A549 (cell line): ENCODE data around the gene YAE1. TPM values are rescaled to one million over a fixed set of nuclear protein-coding genes. Genes with fewer than 3 reads are reported as not detected.

Experiments
- ATAC-seq, 2 experiments: fragments of 200-7000 bp in 1 of 2; fragments of >200 bp in 1 of 2; cut with Nextera tagmentation in 1 of 2; cut with Tn5 transposase in 1 of 2; 3 replicates each; pipeline versions ENCODE4 v1.8.0 to v1.9.1; 2018 to 2020; ENCODE audit warnings: mild to moderate bottlenecking in 1 of 2, moderate library complexity in 1 of 2
- CTCF ChIA-PET: fragments of 300-600 bp; sonication (Branson Sonifier 250); formaldehyde crosslinking; extraction: SDS; loops from one replicate; lab custom pipeline; 2021; ENCODE audit warnings: antibody characterized with exemption, inconsistent platforms; lab: Yijun Ruan, JAX
- POLR2A ChIA-PET: fragments of 350-600 bp; formaldehyde crosslinking; extraction: SDS; loops from one replicate; lab custom pipeline; 2021; ENCODE audit warnings: antibody characterized with exemption, inconsistent platforms; lab: Yijun Ruan, JAX
- DNase-seq, 2 experiments: peaks; one replicate each; pipeline versions ENCODE4 v3.0.0 to v3.0.0-alpha.2; 2011 to 2016; ENCODE audit warnings: low read depth in 1 of 2, low spot score in 1 of 2
- FAIRE-seq: peaks from 2 replicates; lab custom pipeline; 2011; peaks lifted over from hg19 to GRCh38; lab: Jason Lieb, UNC
- H3K27ac ChIP-seq, 2 experiments: fragments of >200 bp; sonication (Bioruptor Twin); formaldehyde crosslinking; 3 replicates each; pipeline ENCODE4 v1.5.1; 2016 to 2017
- H3K4me1 ChIP-seq: fragments of >200 bp; sonication (Bioruptor Twin); formaldehyde crosslinking; 3 replicates; pipeline ENCODE4 v1.6.1; 2016
- H3K4me2 ChIP-seq: fragments of >200 bp; sonication (Bioruptor Twin); formaldehyde crosslinking; 3 replicates; pipeline ENCODE4 v1.6.1; 2016
- H3K4me3 ChIP-seq: fragments of >200 bp; sonication (Bioruptor Twin); formaldehyde crosslinking; 3 replicates; pipeline ENCODE4 v1.5.1; 2016
- H3K9me3 ChIP-seq: fragments of >200 bp; sonication (Bioruptor Twin); formaldehyde crosslinking; 3 replicates; pipeline ENCODE4 v1.6.1; 2016
- BHLHE40 ChIP-seq: IDR thresholded peaks from 2 replicates; pipeline ENCODE4 v1.6.1; 2012; ENCODE audit warnings: low read depth, low read length, inconsistent platforms
- CBX8 ChIP-seq: fragments of 200-600 bp; sonication (generic); IDR thresholded peaks from 2 replicates; pipeline ENCODE4 v1.6.1; 2016
- CEBPB ChIP-seq, 2 experiments: fragments of >200 bp in 1 of 2; sonication (Bioruptor Twin) in 1 of 2; formaldehyde crosslinking in 1 of 2; IDR thresholded peaks; 2 replicates each; pipeline ENCODE4 v1.6.1; 2012 to 2016
- CHD4 ChIP-seq: fragments of 200-600 bp; sonication (generic); IDR thresholded peaks from 2 replicates; pipeline ENCODE4 v1.6.1; 2016; ENCODE audit warnings: antibody characterized with exemption, mild to moderate bottlenecking, borderline replicate concordance
- EHMT2 ChIP-seq: fragments of 200-600 bp; sonication (generic); IDR thresholded peaks from 2 replicates; pipeline ENCODE4 v1.6.1; 2016; ENCODE audit warnings: antibody characterized with exemption, low read depth, mild to moderate bottlenecking, moderate library complexity
- EP300 ChIP-seq, 2 experiments: fragments of >200 bp; sonication (Bioruptor Twin); formaldehyde crosslinking; IDR thresholded peaks; 2 replicates in 1 of 2; 3 replicates in 1 of 2; pipeline ENCODE4 v1.6.1; 2016 to 2017
- FOXS1 ChIP-seq: fragments of 250-450 bp; sonication (Bioruptor Pico); IDR thresholded peaks from 2 replicates; pipeline ENCODE4 v1.5.0; 2020; ENCODE audit warnings: mild to moderate bottlenecking, moderate library complexity
- HEYL ChIP-seq: fragments of 250-450 bp; sonication (Bioruptor Pico); IDR thresholded peaks from 2 replicates; pipeline ENCODE4 v1.8.0; 2021; ENCODE audit warnings: mild to moderate bottlenecking, moderate library complexity
- HOXA7 ChIP-seq: fragments of 250-450 bp; sonication (Bioruptor Pico); IDR thresholded peaks from 2 replicates; pipeline ENCODE4 v1.5.0; 2020; ENCODE audit warnings: mild to moderate bottlenecking, moderate library complexity
- HOXB13 ChIP-seq: fragments of 250-450 bp; sonication (Bioruptor Pico); IDR thresholded peaks from 2 replicates; pipeline ENCODE4 v1.5.0; 2020; ENCODE audit warnings: low read depth, mild to moderate bottlenecking, moderate library complexity
- JUN ChIP-seq, 2 experiments: fragments of >200 bp; sonication (Bioruptor Twin); formaldehyde crosslinking; IDR thresholded peaks; 2 replicates in 1 of 2; 3 replicates in 1 of 2; pipeline ENCODE4 v1.6.1; 2016 to 2017
- POLR2A ChIP-seq: IDR thresholded peaks from 2 replicates; pipeline ENCODE4 v1.6.1; 2012; ENCODE audit warnings: mild to moderate bottlenecking, low read length
- POLR2AphosphoS2 ChIP-seq: conservative IDR thresholded peaks from 2 replicates; pipeline ENCODE4 v1.6.1; 2012; ENCODE audit warnings: low read length, improper control_type of control experiment, inconsistent platforms
- RNF2 ChIP-seq: fragments of 200-600 bp; sonication (generic); IDR thresholded peaks from 2 replicates; pipeline ENCODE4 v1.6.1; 2016; ENCODE audit warnings: low read depth, mild to moderate bottlenecking, antibody characterized with exemption, moderate library complexity, borderline replicate concordance
- SREBF2 ChIP-seq: fragments of 450-650 bp; IDR thresholded peaks from 2 replicates; pipeline ENCODE4 v1.6.1; 2014; ENCODE audit warnings: mild to moderate bottlenecking, moderate library complexity
- TFCP2L1 ChIP-seq: fragments of 250-450 bp; sonication (Bioruptor Pico); IDR thresholded peaks from 2 replicates; pipeline ENCODE4 v1.5.0; 2021; ENCODE audit warnings: mild to moderate bottlenecking
- ZC3H11A ChIP-seq: fragments of 450-650 bp; IDR thresholded peaks from 2 replicates; pipeline ENCODE4 v1.6.1; 2014; ENCODE audit warnings: antibody characterized with exemption, mild to moderate bottlenecking
- ZFP36 ChIP-seq: fragments of 450-650 bp; IDR thresholded peaks from 2 replicates; pipeline ENCODE4 v1.6.1; 2014; ENCODE audit warnings: borderline replicate concordance; ENCODE audit not compliant: partially characterized antibody
- ZSCAN20 ChIP-seq: fragments of 250-450 bp; sonication (Bioruptor Pico); IDR thresholded peaks from 2 replicates; pipeline ENCODE4 v1.8.0; 2022; ENCODE audit warnings: mild to moderate bottlenecking, moderate library complexity
- WGBS: methylation state at CpG from one replicate; pipeline ENCODE4 v1.1.6; 2017; ENCODE audit errors: missing lambda C conversion rate; 5-methylcytosine and 5-hydroxymethylcytosine counted together
- polyA plus RNA-seq, 4 experiments: library from polyadenylated mRNA; depleted of rRNA in 3 of 4; stranded (reverse); fragments of >200 nt; fragmentation: RNase III in 1 of 4; extraction: RNeasy Plus Mini Kit Qiagen cat#74134 plus additional on column Dnase treatment in 1 of 4; gene quantifications; 2 replicates in 3 of 4; 3 replicates in 1 of 4; pipeline ENCODE4 v1.2.3, GENCODE V29; 2011 to 2017
- TF ChIP-seq, protein P1 (sequence below): IDR thresholded peaks from 2 replicates; pipeline ENCODE4 v1.6.1; 2012; ENCODE audit warnings: low read depth, borderline replicate concordance
- TF ChIP-seq, protein P2 (sequence below): fragments of 200-600 bp; sonication (generic); IDR thresholded peaks from 2 replicates; pipeline ENCODE4 v1.6.1; 2016; ENCODE audit warnings: antibody characterized with exemption, mild to moderate bottlenecking, moderate library complexity
- TF ChIP-seq, protein P3 (sequence below): IDR thresholded peaks from 2 replicates; pipeline ENCODE4 v1.6.1; 2012

The YAE1 gene
- polyA plus RNA-seq, 2 of the 4 experiments (the other 2 are of a cell fraction) = 59.1 to 61.2 TPM

DNA sequence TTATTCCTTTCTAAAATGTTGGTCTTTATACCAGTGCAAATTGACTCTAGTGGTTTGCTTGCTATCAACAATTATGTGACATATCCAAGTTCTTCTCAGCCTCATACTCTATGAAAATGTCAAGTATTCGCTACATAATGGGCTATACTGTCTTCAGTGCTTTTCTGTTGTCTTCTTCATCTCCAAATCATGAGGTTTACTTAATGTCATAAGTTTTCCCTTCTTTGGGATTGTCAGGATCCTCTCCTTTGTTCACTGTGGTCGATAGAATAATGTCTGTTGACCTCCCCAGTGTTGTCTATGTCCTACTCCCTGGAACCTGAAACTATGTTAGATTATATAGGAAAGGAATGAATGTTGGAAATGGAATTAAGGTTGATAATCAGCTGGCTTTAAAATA is 40.7 kb downstream of the YAE1 start:
- FAIRE-seq (no peak), DNase-seq (no peak), ATAC-seq (no peak)
- Histone ChIP-seq H3K9me3 (no peaks in the 10 kb centered on the region), H3K4me2 (no peak overlapping the region), H3K4me1 (peaks cover 9% of the 10 kb centered on the region; the same call in 2 of the 3 replicates), H3K27ac (no peak overlapping the region), H3K4me3 (no peak overlapping the region)
- WGBS = 76% methylated on average over 2 of the region's 2 CpGs
- TF ChIP-seq HOXB13 (no peak), HOXA7 (CRISPR knock-in tag) (no peak), CHD4 (no peak), HEYL (CRISPR knock-in tag) (no peak), EP300 (IDR thresholded peaks at IDR 0.05) (no peak), FOXS1 (CRISPR knock-in tag) (no peak), POLR2AphosphoS2 (no peak)
- TF ChIP-seq, protein P1, sequence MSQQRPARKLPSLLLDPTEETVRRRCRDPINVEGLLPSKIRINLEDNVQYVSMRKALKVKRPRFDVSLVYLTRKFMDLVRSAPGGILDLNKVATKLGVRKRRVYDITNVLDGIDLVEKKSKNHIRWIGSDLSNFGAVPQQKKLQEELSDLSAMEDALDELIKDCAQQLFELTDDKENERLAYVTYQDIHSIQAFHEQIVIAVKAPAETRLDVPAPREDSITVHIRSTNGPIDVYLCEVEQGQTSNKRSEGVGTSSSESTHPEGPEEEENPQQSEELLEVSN = no peak
- POLR2A ChIA-PET = no interaction called here
- CTCF ChIA-PET = no interaction called here

DNA sequence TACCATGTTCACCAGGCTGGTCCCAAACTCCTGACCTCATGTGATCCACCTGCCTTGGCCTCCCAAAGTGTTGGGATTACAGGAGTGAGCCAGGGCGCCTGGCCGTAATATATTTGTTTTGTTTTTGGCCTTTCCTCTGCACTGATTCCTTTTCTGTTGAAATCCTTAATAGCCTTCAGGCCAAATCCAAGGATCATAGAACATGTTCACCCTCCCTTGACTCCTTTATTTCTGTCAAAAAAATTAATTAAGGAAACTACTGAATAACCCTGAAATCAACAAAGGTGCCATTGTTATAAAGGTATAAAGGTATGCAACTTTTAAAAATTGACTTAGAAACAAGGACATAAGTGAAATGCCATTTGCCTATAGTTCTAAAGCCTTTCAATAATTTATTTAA is 41.7 kb downstream of the YAE1 start:
- Histone ChIP-seq H3K27ac (no peak overlapping the region), H3K4me2 (no peak overlapping the region), H3K4me3 (no peak overlapping the region), H3K4me1 (peaks cover 9% of the 10 kb centered on the region; the same call in 2 of the 3 replicates), H3K9me3 (no peaks in the 10 kb centered on the region)
- TF ChIP-seq HOXB13 = no peak
- no peak for TF ChIP-seq ZSCAN20 (CRISPR knock-in tag)
- TF ChIP-seq EHMT2 = no peak
- no peak for TF ChIP-seq POLR2A
- TF ChIP-seq CBX8 = no peak
- no peak for TF ChIP-seq JUN (IDR thresholded peaks at IDR 0.05)
- no peak for TF ChIP-seq CEBPB (IDR thresholded peaks at IDR 0.05)
- TF ChIP-seq CHD4 = no peak
- no peak for TF ChIP-seq HEYL (CRISPR knock-in tag)
- TF ChIP-seq, protein P2, sequence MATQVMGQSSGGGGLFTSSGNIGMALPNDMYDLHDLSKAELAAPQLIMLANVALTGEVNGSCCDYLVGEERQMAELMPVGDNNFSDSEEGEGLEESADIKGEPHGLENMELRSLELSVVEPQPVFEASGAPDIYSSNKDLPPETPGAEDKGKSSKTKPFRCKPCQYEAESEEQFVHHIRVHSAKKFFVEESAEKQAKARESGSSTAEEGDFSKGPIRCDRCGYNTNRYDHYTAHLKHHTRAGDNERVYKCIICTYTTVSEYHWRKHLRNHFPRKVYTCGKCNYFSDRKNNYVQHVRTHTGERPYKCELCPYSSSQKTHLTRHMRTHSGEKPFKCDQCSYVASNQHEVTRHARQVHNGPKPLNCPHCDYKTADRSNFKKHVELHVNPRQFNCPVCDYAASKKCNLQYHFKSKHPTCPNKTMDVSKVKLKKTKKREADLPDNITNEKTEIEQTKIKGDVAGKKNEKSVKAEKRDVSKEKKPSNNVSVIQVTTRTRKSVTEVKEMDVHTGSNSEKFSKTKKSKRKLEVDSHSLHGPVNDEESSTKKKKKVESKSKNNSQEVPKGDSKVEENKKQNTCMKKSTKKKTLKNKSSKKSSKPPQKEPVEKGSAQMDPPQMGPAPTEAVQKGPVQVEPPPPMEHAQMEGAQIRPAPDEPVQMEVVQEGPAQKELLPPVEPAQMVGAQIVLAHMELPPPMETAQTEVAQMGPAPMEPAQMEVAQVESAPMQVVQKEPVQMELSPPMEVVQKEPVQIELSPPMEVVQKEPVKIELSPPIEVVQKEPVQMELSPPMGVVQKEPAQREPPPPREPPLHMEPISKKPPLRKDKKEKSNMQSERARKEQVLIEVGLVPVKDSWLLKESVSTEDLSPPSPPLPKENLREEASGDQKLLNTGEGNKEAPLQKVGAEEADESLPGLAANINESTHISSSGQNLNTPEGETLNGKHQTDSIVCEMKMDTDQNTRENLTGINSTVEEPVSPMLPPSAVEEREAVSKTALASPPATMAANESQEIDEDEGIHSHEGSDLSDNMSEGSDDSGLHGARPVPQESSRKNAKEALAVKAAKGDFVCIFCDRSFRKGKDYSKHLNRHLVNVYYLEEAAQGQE = no peak
- FAIRE-seq = no peak
- 88% methylated on average over 2 of the region's 2 CpGs for WGBS
- DNase-seq = no peak
- ATAC-seq = no peak
- CTCF ChIA-PET = no interaction called here
- POLR2A ChIA-PET = no interaction called here

DNA sequence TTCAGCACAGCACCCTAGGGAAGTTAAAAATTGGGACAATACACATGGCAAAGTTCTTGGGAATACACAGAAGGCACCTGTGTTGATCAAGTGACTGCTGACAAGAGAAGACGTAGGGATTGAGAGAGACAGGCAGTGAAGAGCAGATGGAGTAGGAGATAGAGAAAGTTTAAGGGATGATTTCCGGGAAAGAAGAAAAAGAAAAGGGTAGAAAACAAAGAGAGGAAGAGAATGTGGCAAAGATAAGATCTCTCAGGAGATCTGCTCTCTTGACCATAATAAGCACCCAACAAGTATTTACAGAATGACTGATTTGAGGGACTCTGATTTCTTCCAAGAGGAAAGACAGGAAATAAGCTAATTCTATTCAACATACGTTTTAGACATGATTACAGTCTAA is 42.1 kb downstream of the YAE1 start:
- WGBS = 66% methylated on average over 3 of the region's 3 CpGs
- no peak overlapping the region for H3K27ac ChIP-seq
- ChIA-PET POLR2A (interaction anchor here (0.5 kb wide), 1 partner anchor 16 kb away, joined by 3 read pairs; no protein-coding TSS in a partner anchor), CTCF (no interaction called here)
- no peak for FAIRE-seq
- TF ChIP-seq ZC3H11A (no peak), SREBF2 (no peak), BHLHE40 (no peak), ZFP36 (no peak), TFCP2L1 (CRISPR knock-in tag) (no peak), EHMT2 (no peak), RNF2 (no peak)
- TF ChIP-seq, protein P3, sequence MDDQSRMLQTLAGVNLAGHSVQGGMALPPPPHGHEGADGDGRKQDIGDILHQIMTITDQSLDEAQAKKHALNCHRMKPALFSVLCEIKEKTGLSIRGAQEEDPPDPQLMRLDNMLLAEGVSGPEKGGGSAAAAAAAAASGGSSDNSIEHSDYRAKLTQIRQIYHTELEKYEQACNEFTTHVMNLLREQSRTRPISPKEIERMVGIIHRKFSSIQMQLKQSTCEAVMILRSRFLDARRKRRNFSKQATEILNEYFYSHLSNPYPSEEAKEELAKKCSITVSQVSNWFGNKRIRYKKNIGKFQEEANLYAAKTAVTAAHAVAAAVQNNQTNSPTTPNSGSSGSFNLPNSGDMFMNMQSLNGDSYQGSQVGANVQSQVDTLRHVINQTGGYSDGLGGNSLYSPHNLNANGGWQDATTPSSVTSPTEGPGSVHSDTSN = no peak
- H3K4me3 ChIP-seq = no peak overlapping the region
- peaks cover 9% of the 10 kb centered on the region; the same call in 2 of the 3 replicates for H3K4me1 ChIP-seq
- no peak overlapping the region for H3K4me2 ChIP-seq
- no peak for ATAC-seq
- DNase-seq = no peak
- H3K9me3 ChIP-seq = no peaks in the 10 kb centered on the region
